Activated T-helper 1 cell treated with anti-CD3 and anti-CD28 coated beads, Interleukin-12 subunit alpha, Interleukin-12 subunit beta, Interleukin-2, Interleukin-4 antibody, amounts not matched to agents 30 ng/mL and 10 ng/mL and 1 ng/mL, durations not matched to agents 14 hours and 24 hours and 36 hours (primary cell): ENCODE data around the gene HPX. TPM values are rescaled to one million over a fixed set of nuclear protein-coding genes. Genes with fewer than 3 reads are reported as not detected.

Source experiments
- DNase-seq: peaks from one replicate; pipeline ENCODE4 v3.0.0; 2021; ENCODE audit warnings: low spot score
- H3K27ac Mint-ChIP-seq: one replicate; pipeline ENCODE4 v1.8.0; 2021; ENCODE audit warnings: mild to moderate bottlenecking, mixed read lengths
- H3K27me3 Mint-ChIP-seq: one replicate; pipeline ENCODE4 v1.8.0; 2022; ENCODE audit warnings: mild to moderate bottlenecking, moderate library complexity, mixed read lengths; ENCODE audit not compliant: insufficient read depth
- H3K36me3 Mint-ChIP-seq: one replicate; pipeline ENCODE4 v1.8.0; 2021; ENCODE audit warnings: low read depth, mixed read lengths
- H3K4me1 Mint-ChIP-seq: one replicate; pipeline ENCODE4 v1.8.0; 2021; ENCODE audit warnings: low read depth, mixed read lengths
- H3K4me3 Mint-ChIP-seq: one replicate; pipeline ENCODE4 v1.8.0; 2021; ENCODE audit warnings: mild to moderate bottlenecking, moderate library complexity, mixed read lengths
- H3K9me3 Mint-ChIP-seq: one replicate; pipeline ENCODE4 v1.8.0; 2021; ENCODE audit warnings: mixed read lengths
- intact Hi-C: fragments of 100-400 bp; cut with micrococcal nuclease; formaldehyde crosslinking; loops from one replicate; pipeline ENCODE4 v1.15.1; 2024
- total RNA-seq: library from RNA; stranded (reverse); gene quantifications from 2 replicates; pipeline ENCODE4 v1.2.3, GENCODE V29; 2022

The HPX gene
- total RNA-seq, 1 donor from 2014 or later = not detected

GRCh38 chr11:6391537-6392134 lies 49.2 kb downstream of the HPX start:
- H3K27me3 Mint-ChIP-seq = peaks cover 7% of the 10 kb centered on the region
- peak overlapping the region; percentile 86 for H3K4me3 Mint-ChIP-seq
- peaks cover 16% of the 10 kb centered on the region for H3K36me3 Mint-ChIP-seq
- intact Hi-C loops = loop anchor here (2.0 kb wide), 1 partner anchor 227 kb away; the partner anchor contains the start of gene TPP1
- peaks cover 25% of the 10 kb centered on the region for H3K4me1 Mint-ChIP-seq
- DNase-seq = no peak
- peak overlapping the region; percentile 36 for H3K27ac Mint-ChIP-seq
- H3K9me3 Mint-ChIP-seq = no peaks in the 10 kb centered on the region

- DNase-seq = no peak
Observed at GRCh38 chr11:6390718-6391469, 49.9 kb downstream of the HPX start.

GRCh38 chr11:6389905-6390717 lies 50.7 kb downstream of the HPX start, which contains the start of gene SMPD1:
Gene SMPD1 (plus strand): TSS chr11:6390474. CDS start chr11:6390599, 125 bp downstream.
- intact Hi-C loops = loop anchor here (1.0 to 2.0 kb wide), 8 partner anchors 12 to 293 kb away; partner anchors contain the start of genes APBB1, ARFIP2, CAVIN3 and FHIP1B
- peak; percentile 89 for DNase-seq
- Mint-ChIP-seq H3K4me1 (peaks cover 20% of the 10 kb centered on the region), H3K4me3 (peak within 1 kb of the TSS; percentile 86), H3K27ac (peak within 1 kb of the TSS; percentile 98), H3K9me3 (no peaks in the 10 kb centered on the region), H3K27me3 (peaks cover 7% of the 10 kb centered on the region), H3K36me3 (peaks cover 11% of the 10 kb centered on the region)

More at GRCh38 chr11:6390718-6391469, 49.9 kb downstream of the HPX start:
- peak overlapping the region; percentile 86 for H3K4me3 Mint-ChIP-seq
- no peaks in the 10 kb centered on the region for H3K9me3 Mint-ChIP-seq
- H3K27ac Mint-ChIP-seq = peak overlapping the region; percentile 36
- intact Hi-C loops = loop anchor here (1.0 to 2.0 kb wide), 7 partner anchors 11 to 292 kb away; partner anchors contain the start of genes APBB1, ARFIP2, FHIP1B and MRPL17
- peaks cover 20% of the 10 kb centered on the region for H3K4me1 Mint-ChIP-seq
- peaks cover 7% of the 10 kb centered on the region for H3K27me3 Mint-ChIP-seq
- peaks cover 13% of the 10 kb centered on the region for H3K36me3 Mint-ChIP-seq

GRCh38 chr11:6388748-6389147 lies 52.0 kb downstream of the HPX start:
- no peak overlapping the region for H3K4me3 Mint-ChIP-seq
- H3K27ac Mint-ChIP-seq = no peak overlapping the region
- peaks cover 9% of the 10 kb centered on the region for H3K27me3 Mint-ChIP-seq
- no peak for DNase-seq
- intact Hi-C loops = loop anchor here (1.0 kb wide), 1 partner anchor 68 kb away; the partner anchor contains the start of gene CAVIN3
- H3K4me1 Mint-ChIP-seq = peaks cover 20% of the 10 kb centered on the region
- H3K36me3 Mint-ChIP-seq = peaks cover 11% of the 10 kb centered on the region
- no peaks in the 10 kb centered on the region for H3K9me3 Mint-ChIP-seq

GRCh38 chr11:6387811-6388599 lies 52.8 kb downstream of the HPX start:
- intact Hi-C loops = no loop called here
- no peak for DNase-seq
- Mint-ChIP-seq H3K9me3 (no peaks in the 10 kb centered on the region), H3K27ac (no peak overlapping the region), H3K36me3 (peaks cover 4% of the 10 kb centered on the region), H3K4me1 (peaks cover 20% of the 10 kb centered on the region), H3K4me3 (no peak overlapping the region), H3K27me3 (peaks cover 11% of the 10 kb centered on the region)

GRCh38 chr11:6385046-6385777 lies 55.6 kb downstream of the HPX start:
- intact Hi-C loops = no loop called here
- Mint-ChIP-seq H3K9me3 (no peaks in the 10 kb centered on the region), H3K4me1 (peaks cover 12% of the 10 kb centered on the region), H3K27me3 (peaks cover 13% of the 10 kb centered on the region), H3K4me3 (no peak overlapping the region), H3K36me3 (no peaks in the 10 kb centered on the region), H3K27ac (no peak overlapping the region)
- DNase-seq = no peak

Other genes starting within 250 kb of the HPX start
- gene OR52W1, start 241.8 kb downstream of the HPX start, total RNA-seq = not detected in 2 replicates
- gene C11orf42, start 235.4 kb downstream of the HPX start, total RNA-seq = not detected in 2 replicates
- 19.3 TPM in 2 replicates for gene FHIP1B, start 206.4 kb downstream of the HPX start, total RNA-seq
- 0.10 TPM in 1 of 2 replicates, not detected in the other for gene CNGA4, start 201.9 kb downstream of the HPX start, total RNA-seq
- not detected in 2 replicates for gene CCKBR, start 181.1 kb downstream of the HPX start, total RNA-seq
- 16.5 and 17.2 TPM in 2 replicates for gene CAVIN3, start 120.5 kb downstream of the HPX start, total RNA-seq
- 8.5 and 9.4 TPM in 2 replicates for gene SMPD1, start 50.5 kb downstream of the HPX start, total RNA-seq
- gene APBB1, start 21.9 kb downstream of the HPX start, total RNA-seq = 16.5 and 16.8 TPM in 2 replicates
- gene TRIM3, start 33.0 kb upstream of the HPX start, total RNA-seq = 2.4 and 3.1 TPM in 2 replicates
- gene ARFIP2, start 40.3 kb upstream of the HPX start, total RNA-seq = 51.5 and 53.8 TPM in 2 replicates
- gene TIMM10B, start 40.5 kb upstream of the HPX start, total RNA-seq = 38.8 and 42.7 TPM in 2 replicates
- gene DNHD1, start 56.3 kb upstream of the HPX start, total RNA-seq = 18.2 and 20.0 TPM in 2 replicates
- gene RRP8, start 162.6 kb upstream of the HPX start, total RNA-seq = 38.8 and 40.5 TPM in 2 replicates
- 90.1 and 97.5 TPM in 2 replicates for gene ILK, start 162.8 kb upstream of the HPX start, total RNA-seq
- gene TAF10, start 171.2 kb upstream of the HPX start, total RNA-seq = 155 and 166 TPM in 2 replicates
- gene TPP1, start 178.4 kb upstream of the HPX start, total RNA-seq = 38.4 and 40.3 TPM in 2 replicates
- gene DCHS1, start 214.8 kb upstream of the HPX start, total RNA-seq = 0.24 and 0.39 TPM in 2 replicates
- 121 and 132 TPM in 2 replicates for gene MRPL17, start 242.4 kb upstream of the HPX start, total RNA-seq